Activated CD4-positive, alpha-beta T cell treated with anti-CD3 and anti-CD28 coated beads for 36 hours (primary cell): Measurements from ENCODE around the gene MTNR1B. TPM values are rescaled to one million over a fixed set of nuclear protein-coding genes. Genes with fewer than 3 reads are reported as not detected.

Experiments
- ATAC-seq: fragments of 200-7000 bp; cut with Tn5 transposase; one replicate; pipeline ENCODE4 v1.10.0; 2021; ENCODE audit warnings: mild to moderate bottlenecking, moderate library complexity
- CTCF ChIA-PET: fragments of 350-600 bp; sonication (Branson Sonifier 250); formaldehyde crosslinking; loops from one replicate; lab custom pipeline; 2021; ENCODE audit warnings: antibody characterized with exemption; lab: Charles Lee
- POLR2A ChIA-PET: fragments of 350-600 bp; sonication (Branson Sonifier 250); formaldehyde crosslinking; loops from one replicate; lab custom pipeline; 2021; ENCODE audit warnings: antibody characterized with exemption, inconsistent platforms; lab: Charles Lee
- DNase-seq: peaks from one replicate; pipeline ENCODE4 v3.0.0-alpha.2; 2020
- H3K27ac Mint-ChIP-seq: one replicate; pipeline ENCODE4 v1.8.0; 2021; ENCODE audit warnings: mixed read lengths
- H3K27me3 Mint-ChIP-seq: one replicate; pipeline ENCODE4 v1.8.0; 2021; ENCODE audit warnings: mixed read lengths
- H3K36me3 Mint-ChIP-seq: one replicate; pipeline ENCODE4 v1.8.0; 2021; ENCODE audit warnings: low read depth, mixed read lengths
- H3K4me1 Mint-ChIP-seq: one replicate; pipeline ENCODE4 v1.8.0; 2021; ENCODE audit warnings: mixed read lengths
- H3K4me3 Mint-ChIP-seq: one replicate; pipeline ENCODE4 v1.8.0; 2021; ENCODE audit warnings: mild to moderate bottlenecking, moderate library complexity, mixed read lengths
- H3K9me3 Mint-ChIP-seq: one replicate; pipeline ENCODE4 v1.8.0; 2021; ENCODE audit warnings: low read depth, mixed read lengths
- intact Hi-C, 2 experiments: fragments of 100-400 bp; cut with DNase I in 1 of 2; cut with micrococcal nuclease in 1 of 2; formaldehyde crosslinking; loops; one replicate each; pipeline versions ENCODE4 v1.14.2 to v1.15.1; 2022 to 2024; cut with DNase I, micrococcal nuclease
- total RNA-seq, 2 experiments: library from RNA; stranded (reverse); gene quantifications; one replicate each; pipeline ENCODE4 v1.2.3, GENCODE V29; 2021

The MTNR1B gene
- total RNA-seq, 2 experiments from 2014 or later: not detected

GRCh38 chr11:92955860-92956259 lies 13.6 kb upstream of the MTNR1B start:
- H3K4me3 Mint-ChIP-seq: no peak overlapping the region
- H3K27ac Mint-ChIP-seq: no peak overlapping the region
- intact Hi-C loops: no loop called here
- H3K36me3 Mint-ChIP-seq: no peaks in the 10 kb centered on the region
- ATAC-seq (no peak), DNase-seq (no peak)
- no peaks in the 10 kb centered on the region for H3K4me1 Mint-ChIP-seq
- peaks cover 2% of the 10 kb centered on the region for H3K9me3 Mint-ChIP-seq
- peaks cover 14% of the 10 kb centered on the region for H3K27me3 Mint-ChIP-seq
- CTCF ChIA-PET: interaction anchor here (1.0 to 1.1 kb wide), 2 partner anchors 13 to 14 kb away, joined by 3 read pairs; no protein-coding TSS in a partner anchor
- POLR2A ChIA-PET: no interaction called here

GRCh38 chr11:92960886-92961285 lies 8.6 kb upstream of the MTNR1B start:
- no peak for ATAC-seq
- POLR2A ChIA-PET: no interaction called here
- no peaks in the 10 kb centered on the region for H3K9me3 Mint-ChIP-seq
- no peaks in the 10 kb centered on the region for H3K36me3 Mint-ChIP-seq
- DNase-seq: no peak
- peaks cover 12% of the 10 kb centered on the region for H3K27me3 Mint-ChIP-seq
- CTCF ChIA-PET: no interaction called here
- H3K4me3 Mint-ChIP-seq: no peak overlapping the region
- no peak overlapping the region for H3K27ac Mint-ChIP-seq
- intact Hi-C loops: loop anchor here in 1 of 2 experiments (10.0 kb wide), 1 partner anchor 94 kb away; no protein-coding TSS in a partner anchor
- H3K4me1 Mint-ChIP-seq: no peaks in the 10 kb centered on the region

- POLR2A ChIA-PET: interaction anchor here (1.1 kb wide), 1 partner anchor 69 kb away, joined by 9 read pairs; no protein-coding TSS in a partner anchor
- no peak for DNase-seq
- no peak overlapping the region for H3K4me3 Mint-ChIP-seq
Measured at GRCh38 chr11:92962446-92962845, 7.0 kb upstream of the MTNR1B start.

GRCh38 chr11:92964471-92964870 lies 5.0 kb upstream of the MTNR1B start:
- ATAC-seq (no peak), DNase-seq (no peak)
- Mint-ChIP-seq H3K4me1 (peaks cover 10% of the 10 kb centered on the region), H3K4me3 (no peak overlapping the region), H3K27ac (no peak overlapping the region), H3K36me3 (no peaks in the 10 kb centered on the region), H3K27me3 (peaks cover 22% of the 10 kb centered on the region), H3K9me3 (no peaks in the 10 kb centered on the region)
- CTCF ChIA-PET: interaction anchor here (0.7 to 1.6 kb wide), 3 partner anchors 13 to 333 kb away, joined by 3 to 8 read pairs (median 4); no protein-coding TSS in a partner anchor
- intact Hi-C loops: loop anchor here in 1 of 2 experiments (10.0 kb wide), 1 partner anchor 90 kb away; no protein-coding TSS in a partner anchor
- POLR2A ChIA-PET: interaction anchor here (0.7 kb wide), 1 partner anchor 1557 kb away, joined by 3 read pairs; no protein-coding TSS in a partner anchor

More at GRCh38 chr11:92962446-92962845, 7.0 kb upstream of the MTNR1B start:
- Mint-ChIP-seq H3K36me3 (no peaks in the 10 kb centered on the region), H3K9me3 (no peaks in the 10 kb centered on the region), H3K4me1 (peaks cover 5% of the 10 kb centered on the region), H3K27ac (no peak overlapping the region), H3K27me3 (peaks cover 15% of the 10 kb centered on the region)
- CTCF ChIA-PET: no interaction called here
- intact Hi-C loops: loop anchor here in 1 of 2 experiments (10.0 kb wide), 1 partner anchor 92 kb away; no protein-coding TSS in a partner anchor
- ATAC-seq: no peak

GRCh38 chr11:92965196-92965595 lies 4.3 kb upstream of the MTNR1B start:
- H3K4me3 Mint-ChIP-seq: no peak overlapping the region
- H3K27me3 Mint-ChIP-seq: peaks cover 24% of the 10 kb centered on the region
- H3K4me1 Mint-ChIP-seq: peaks cover 10% of the 10 kb centered on the region
- H3K27ac Mint-ChIP-seq: no peak overlapping the region
- intact Hi-C loops: loop anchor here in 1 of 2 experiments (10.0 kb wide), 1 partner anchor 90 kb away; no protein-coding TSS in a partner anchor
- H3K36me3 Mint-ChIP-seq: no peaks in the 10 kb centered on the region
- ChIA-PET CTCF (no interaction called here), POLR2A (no interaction called here)
- no peaks in the 10 kb centered on the region for H3K9me3 Mint-ChIP-seq
- DNase-seq: no peak
- ATAC-seq: no peak

GRCh38 chr11:92967178-92967577 lies 2.3 kb upstream of the MTNR1B start:
- peak; percentile 7 for DNase-seq

GRCh38 chr11:92967867-92968266 lies 1.6 kb upstream of the MTNR1B start:
- H3K27me3 Mint-ChIP-seq: peaks cover 29% of the 10 kb centered on the region

More at GRCh38 chr11:92967178-92967577, 2.3 kb upstream of the MTNR1B start:
- intact Hi-C loops: loop anchor here in 1 of 2 experiments (10.0 kb wide), 1 partner anchor 88 kb away; no protein-coding TSS in a partner anchor
- POLR2A ChIA-PET: no interaction called here
- H3K27me3 Mint-ChIP-seq: peaks cover 25% of the 10 kb centered on the region
- no peak overlapping the region for H3K27ac Mint-ChIP-seq
- H3K36me3 Mint-ChIP-seq: no peaks in the 10 kb centered on the region
- no peak overlapping the region for H3K4me3 Mint-ChIP-seq
- no peaks in the 10 kb centered on the region for H3K9me3 Mint-ChIP-seq
- CTCF ChIA-PET: interaction anchor here (1.1 kb wide), 1 partner anchor 202 kb away, joined by 3 read pairs; no protein-coding TSS in a partner anchor
- H3K4me1 Mint-ChIP-seq: peaks cover 10% of the 10 kb centered on the region
- peak; percentile 89 for ATAC-seq

GRCh38 chr11:92969293-92969633 lies 188 bp upstream of the MTNR1B start:
- CTCF ChIA-PET: interaction anchor here (2.5 kb wide), 1 partner anchor 27 kb away, joined by 7 read pairs; no protein-coding TSS in a partner anchor
- Mint-ChIP-seq H3K4me1 (peaks cover 10% of the 10 kb centered on the region), H3K27ac (no peak overlapping the region), H3K4me3 (no peak overlapping the region), H3K36me3 (no peaks in the 10 kb centered on the region), H3K9me3 (no peaks in the 10 kb centered on the region), H3K27me3 (peaks cover 37% of the 10 kb centered on the region)
- ATAC-seq (no peak), DNase-seq (no peak)
- intact Hi-C loops: loop anchor here in 1 of 2 experiments (10.0 kb wide), 1 partner anchor 86 kb away; no protein-coding TSS in a partner anchor
- POLR2A ChIA-PET: no interaction called here

More at GRCh38 chr11:92967867-92968266, 1.6 kb upstream of the MTNR1B start:
- H3K9me3 Mint-ChIP-seq: no peaks in the 10 kb centered on the region
- POLR2A ChIA-PET: no interaction called here
- DNase-seq (no peak), ATAC-seq (no peak)
- CTCF ChIA-PET: interaction anchor here (0.6 to 1.1 kb wide), 3 partner anchors 65 to 868 kb away, joined by 3 read pairs; no protein-coding TSS in a partner anchor
- no peaks in the 10 kb centered on the region for H3K36me3 Mint-ChIP-seq
- intact Hi-C loops: loop anchor here in 1 of 2 experiments (10.0 kb wide), 1 partner anchor 87 kb away; no protein-coding TSS in a partner anchor
- H3K4me1 Mint-ChIP-seq: peaks cover 10% of the 10 kb centered on the region
- no peak overlapping the region for H3K27ac Mint-ChIP-seq
- no peak overlapping the region for H3K4me3 Mint-ChIP-seq

GRCh38 chr11:92972248-92972647 lies 2.8 kb downstream of the MTNR1B start:
- CTCF ChIA-PET: no interaction called here
- intact Hi-C loops: no loop called here
- Mint-ChIP-seq H3K9me3 (no peaks in the 10 kb centered on the region), H3K36me3 (no peaks in the 10 kb centered on the region), H3K27me3 (peaks cover 33% of the 10 kb centered on the region), H3K4me3 (no peak overlapping the region), H3K4me1 (peaks cover 7% of the 10 kb centered on the region), H3K27ac (no peak overlapping the region)
- no peak for ATAC-seq
- DNase-seq: no peak
- POLR2A ChIA-PET: no interaction called here

- intact Hi-C loops: no loop called here
- no peak overlapping the region for H3K27ac Mint-ChIP-seq
- ChIA-PET POLR2A (no interaction called here), CTCF (no interaction called here)
- H3K9me3 Mint-ChIP-seq: no peaks in the 10 kb centered on the region
- H3K4me3 Mint-ChIP-seq: no peak overlapping the region
- no peaks in the 10 kb centered on the region for H3K36me3 Mint-ChIP-seq
- no peaks in the 10 kb centered on the region for H3K4me1 Mint-ChIP-seq
- ATAC-seq (no peak), DNase-seq (no peak)
- H3K27me3 Mint-ChIP-seq: peaks cover 22% of the 10 kb centered on the region
Measured at GRCh38 chr11:92975285-92975684, 5.8 kb downstream of the MTNR1B start.

- no peaks in the 10 kb centered on the region for H3K9me3 Mint-ChIP-seq
- no peaks in the 10 kb centered on the region for H3K36me3 Mint-ChIP-seq
- H3K4me3 Mint-ChIP-seq: no peak overlapping the region
- H3K27me3 Mint-ChIP-seq: peaks cover 20% of the 10 kb centered on the region
- H3K4me1 Mint-ChIP-seq: no peaks in the 10 kb centered on the region
- intact Hi-C loops: no loop called here
- ChIA-PET POLR2A (no interaction called here), CTCF (no interaction called here)
- no peak for DNase-seq
- ATAC-seq: no peak
- no peak overlapping the region for H3K27ac Mint-ChIP-seq
Measured at GRCh38 chr11:92976681-92977080, 7.2 kb downstream of the MTNR1B start.

- H3K4me3 Mint-ChIP-seq: no peak overlapping the region
- H3K27ac Mint-ChIP-seq: no peak overlapping the region
- ChIA-PET POLR2A (no interaction called here), CTCF (interaction anchor here (0.6 kb wide), 1 partner anchor 92 kb away, joined by 3 read pairs; no protein-coding TSS in a partner anchor)
- no peaks in the 10 kb centered on the region for H3K36me3 Mint-ChIP-seq
- DNase-seq: no peak
- ATAC-seq: no peak
- no peaks in the 10 kb centered on the region for H3K4me1 Mint-ChIP-seq
- H3K9me3 Mint-ChIP-seq: no peaks in the 10 kb centered on the region
- H3K27me3 Mint-ChIP-seq: peaks cover 17% of the 10 kb centered on the region
- intact Hi-C loops: no loop called here
Measured at GRCh38 chr11:92977401-92977800, 8.0 kb downstream of the MTNR1B start.
